OCI-LY3 (cell line): ENCODE measurements around the gene SPOCK1.

Source experiments
- H2AFZ ChIP-seq: fragments of 200-600, 300-600 bp; shearing (Covaris generic); 2 replicates; pipeline ENCODE4 v1.6.0; 2014; ENCODE audit warnings: antibody characterized with exemption, low read depth, low read length
- H3K27ac ChIP-seq: fragments of 200-600, 300-600 bp; sonication (generic); 2 replicates; pipeline ENCODE4 v1.5.1; 2014; ENCODE audit warnings: mild to moderate bottlenecking, low read length, moderate library complexity, mixed read lengths
- H3K27me3 ChIP-seq: fragments of 200-600, 300-600 bp; sonication (generic); 2 replicates; pipeline ENCODE4 v1.6.1; 2014; ENCODE audit warnings: low read depth, low read length, mixed read lengths
- H3K36me3 ChIP-seq: fragments of 200-600, 300-600 bp; sonication (generic); replicated peaks from 2 replicates; pipeline ENCODE3; 2014; ENCODE audit warnings: low read depth, low read length, mixed read lengths
- H3K4me1 ChIP-seq: fragments of 300-600, 200-600 bp; sonication (generic); 2 replicates; pipeline ENCODE4 v1.6.1; 2014; ENCODE audit warnings: low read length, mixed read lengths
- H3K4me2 ChIP-seq: fragments of 200-600, 300-600 bp; sonication (generic); 2 replicates; pipeline ENCODE4 v1.6.1; 2014; ENCODE audit warnings: low read length, mixed read lengths
- H3K4me3 ChIP-seq: fragments of 300-600, 200-600 bp; sonication (generic); 2 replicates; pipeline ENCODE4 v1.5.1; 2014; ENCODE audit warnings: antibody characterized with exemption, mild to moderate bottlenecking, low read length, moderate library complexity
- H3K79me2 ChIP-seq: fragments of 300-600, 200-600 bp; shearing (Covaris generic); 2 replicates; pipeline ENCODE4 v1.6.1; 2014; ENCODE audit warnings: mild to moderate bottlenecking, low read length, mixed read lengths
- H3K9ac ChIP-seq: fragments of 300-600, 200-600 bp; shearing (Covaris generic); 2 replicates; pipeline ENCODE4 v1.6.0; 2014; ENCODE audit warnings: mild to moderate bottlenecking, low read length, moderate library complexity
- H3K9me3 ChIP-seq: fragments of 200-600, 300-600 bp; shearing (Covaris generic); 2 replicates; pipeline ENCODE4 v1.6.1; 2014; ENCODE audit warnings: low read length, mixed read lengths; ENCODE audit not compliant: insufficient read depth
- H4K20me1 ChIP-seq: fragments of 200-600, 300-600 bp; sonication (generic); 2 replicates; pipeline ENCODE4 v1.6.1; 2016; ENCODE audit warnings: low read length, mixed read lengths; ENCODE audit not compliant: insufficient read depth
- CTCF ChIP-seq: fragments of 200-600, 300-600 bp; sonication (generic); IDR thresholded peaks from 2 replicates; pipeline ENCODE4 v1.5.1; 2014; ENCODE audit warnings: antibody characterized with exemption, low read length, low read depth
- EZH2phosphoT487 ChIP-seq: fragments of 200-600 bp; shearing (Covaris generic); IDR thresholded peaks from 2 replicates; pipeline ENCODE4 v1.6.1; 2018; ENCODE audit warnings: antibody characterized with exemption, mixed run types, low read depth

Gene SPOCK1

GRCh38 chr5:137228816-137229215, 270.3 kb downstream of the SPOCK1 start:
- no peaks in the 10 kb centered on the region for H4K20me1 ChIP-seq
- no peak overlapping the region for H3K4me2 ChIP-seq
- H3K36me3 ChIP-seq = no peaks in the 10 kb centered on the region
- H3K27ac ChIP-seq = no peak overlapping the region
- no peak overlapping the region for H2AFZ ChIP-seq
- no peaks in the 10 kb centered on the region for H3K27me3 ChIP-seq
- TF ChIP-seq EZH2phosphoT487 (no peak), CTCF (no peak)
- H3K4me3 ChIP-seq = no peak overlapping the region
- H3K79me2 ChIP-seq = no peaks in the 10 kb centered on the region
- H3K4me1 ChIP-seq = no peaks in the 10 kb centered on the region
- no peaks in the 10 kb centered on the region for H3K9me3 ChIP-seq
- no peak overlapping the region for H3K9ac ChIP-seq

GRCh38 chr5:137226081-137226480, 273.0 kb downstream of the SPOCK1 start:
- no peaks in the 10 kb centered on the region for H4K20me1 ChIP-seq
- H3K4me1 ChIP-seq = no peaks in the 10 kb centered on the region
- no peaks in the 10 kb centered on the region for H3K36me3 ChIP-seq
- H2AFZ ChIP-seq = no peak overlapping the region
- no peak overlapping the region for H3K9ac ChIP-seq
- no peak overlapping the region for H3K4me2 ChIP-seq
- no peak overlapping the region for H3K27ac ChIP-seq
- TF ChIP-seq CTCF (no peak), EZH2phosphoT487 (no peak)
- H3K9me3 ChIP-seq = no peaks in the 10 kb centered on the region
- H3K79me2 ChIP-seq = no peaks in the 10 kb centered on the region
- no peak overlapping the region for H3K4me3 ChIP-seq
- H3K27me3 ChIP-seq = no peaks in the 10 kb centered on the region

GRCh38 chr5:137223324-137224295, 275.5 kb downstream of the SPOCK1 start:
- Histone ChIP-seq H4K20me1 (no peaks in the 10 kb centered on the region), H2AFZ (no peak overlapping the region), H3K79me2 (no peaks in the 10 kb centered on the region), H3K4me3 (no peak overlapping the region), H3K27ac (no peak overlapping the region), H3K9me3 (no peaks in the 10 kb centered on the region), H3K4me2 (no peak overlapping the region), H3K4me1 (no peaks in the 10 kb centered on the region), H3K9ac (no peak overlapping the region), H3K27me3 (no peaks in the 10 kb centered on the region), H3K36me3 (no peaks in the 10 kb centered on the region)
- TF ChIP-seq EZH2phosphoT487 (no peak), CTCF (no peak)

- H3K4me3 ChIP-seq = no peak overlapping the region
- no peaks in the 10 kb centered on the region for H3K9me3 ChIP-seq
- no peak overlapping the region for H2AFZ ChIP-seq
- H3K4me2 ChIP-seq = no peak overlapping the region
- H3K9ac ChIP-seq = no peak overlapping the region
- H3K36me3 ChIP-seq = no peaks in the 10 kb centered on the region
- no peaks in the 10 kb centered on the region for H3K27me3 ChIP-seq
- H3K79me2 ChIP-seq = no peaks in the 10 kb centered on the region
- no peaks in the 10 kb centered on the region for H4K20me1 ChIP-seq
- no peaks in the 10 kb centered on the region for H3K4me1 ChIP-seq
- H3K27ac ChIP-seq = no peak overlapping the region
- TF ChIP-seq EZH2phosphoT487 = no peak
- TF ChIP-seq CTCF = no peak
These were observed 277.2 kb downstream of the SPOCK1 start for GRCh38 chr5:137221943-137222342.
